Measurements from ENCODE around the gene TUBGCP3.

DNA sequence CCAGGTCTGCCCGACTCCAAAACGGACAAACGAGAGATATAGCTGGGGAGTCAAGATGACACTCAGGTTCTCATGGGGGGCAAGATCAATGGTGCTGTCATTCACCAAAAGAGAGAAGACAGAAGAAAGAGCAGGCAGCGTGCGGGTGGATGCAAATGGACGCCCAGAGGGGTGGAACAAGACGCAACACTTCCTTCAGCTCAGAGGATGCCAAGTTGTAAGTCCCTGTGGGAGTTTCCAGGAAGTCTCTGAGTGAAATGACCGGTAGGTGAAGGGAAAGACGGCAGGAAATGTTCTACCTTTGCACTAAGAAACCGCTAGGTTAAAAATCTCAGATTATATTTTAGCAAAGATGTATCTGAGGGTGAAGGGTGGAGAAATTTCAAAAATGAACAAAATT, 26.5 kb downstream of the TUBGCP3 start:
- TF ChIP-seq, protein P1, sequence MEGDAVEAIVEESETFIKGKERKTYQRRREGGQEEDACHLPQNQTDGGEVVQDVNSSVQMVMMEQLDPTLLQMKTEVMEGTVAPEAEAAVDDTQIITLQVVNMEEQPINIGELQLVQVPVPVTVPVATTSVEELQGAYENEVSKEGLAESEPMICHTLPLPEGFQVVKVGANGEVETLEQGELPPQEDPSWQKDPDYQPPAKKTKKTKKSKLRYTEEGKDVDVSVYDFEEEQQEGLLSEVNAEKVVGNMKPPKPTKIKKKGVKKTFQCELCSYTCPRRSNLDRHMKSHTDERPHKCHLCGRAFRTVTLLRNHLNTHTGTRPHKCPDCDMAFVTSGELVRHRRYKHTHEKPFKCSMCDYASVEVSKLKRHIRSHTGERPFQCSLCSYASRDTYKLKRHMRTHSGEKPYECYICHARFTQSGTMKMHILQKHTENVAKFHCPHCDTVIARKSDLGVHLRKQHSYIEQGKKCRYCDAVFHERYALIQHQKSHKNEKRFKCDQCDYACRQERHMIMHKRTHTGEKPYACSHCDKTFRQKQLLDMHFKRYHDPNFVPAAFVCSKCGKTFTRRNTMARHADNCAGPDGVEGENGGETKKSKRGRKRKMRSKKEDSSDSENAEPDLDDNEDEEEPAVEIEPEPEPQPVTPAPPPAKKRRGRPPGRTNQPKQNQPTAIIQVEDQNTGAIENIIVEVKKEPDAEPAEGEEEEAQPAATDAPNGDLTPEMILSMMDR (IDR thresholded peaks at IDR 0.05): no peak
- TF ChIP-seq POLR2A (IDR thresholded peaks at IDR 0.05): no peak
